Common myeloid progenitor, CD34-positive (primary cell): Measurements from ENCODE around the gene USH2A.

Experiments used
- CTCF ChIA-PET: fragments of 350-600 bp; sonication (Branson Sonifier 250); formaldehyde crosslinking; loops from one replicate; lab custom pipeline; 2021; ENCODE audit warnings: antibody characterized with exemption; lab: Charles Lee
- POLR2A ChIA-PET: fragments of 350-600 bp; sonication (Branson Sonifier 250); formaldehyde crosslinking; loops from one replicate; lab custom pipeline; 2021; ENCODE audit warnings: antibody characterized with exemption; lab: Charles Lee
- DNase-seq, 3 donors: peaks; one replicate each; pipeline versions ENCODE4 v3.0.0 to v3.0.0-alpha.2; 2013
- H3K27ac ChIP-seq, 2 experiments: 1 replicate in 1 of 2; 2 replicates in 1 of 2; pipeline ENCODE4 v1.7.0; 2013; ENCODE audit warnings: inconsistent platforms in 2 of 2, low read length in 2 of 2, mild to moderate bottlenecking in 2 of 2, low read depth in 1 of 2, moderate library complexity in 1 of 2; ENCODE audit not compliant: severe bottlenecking in 2 of 2, insufficient read depth in 1 of 2, poor library complexity in 1 of 2
- H3K27me3 ChIP-seq, 5 experiments: replicated peaks in 2 of 5; 1 replicate in 3 of 5; 2 replicates in 2 of 5; pipeline versions ENCODE4 v1.6.1 to v1.7.0; 2013; ENCODE audit warnings: low read length in 4 of 5, mild to moderate bottlenecking in 2 of 5, moderate library complexity in 2 of 5, inconsistent platforms in 1 of 5; ENCODE audit not compliant: insufficient read depth in 5 of 5, control insufficient read depth in 4 of 5
- H3K36me3 ChIP-seq, 4 experiments: 1 replicate in 2 of 4; 2 replicates in 2 of 4; pipeline versions ENCODE4 v1.6.1 to v1.7.0; 2013; ENCODE audit warnings: low read length in 3 of 4, control low read depth in 1 of 4, mild to moderate bottlenecking in 1 of 4; ENCODE audit not compliant: control insufficient read depth in 4 of 4, insufficient read depth in 4 of 4
- H3K4me1 ChIP-seq, 4 experiments: 1 replicate in 3 of 4; 2 replicates in 1 of 4; pipeline versions ENCODE4 v1.6.1 to v1.7.1; 2013; ENCODE audit warnings: low read length in 3 of 4, mild to moderate bottlenecking in 3 of 4, control low read depth in 1 of 4, inconsistent platforms in 1 of 4, moderate library complexity in 1 of 4; ENCODE audit not compliant: control insufficient read depth in 4 of 4, insufficient read depth in 4 of 4; ENCODE audit errors: control extremely low read depth in 1 of 4
- H3K4me3 ChIP-seq, 7 experiments: 1 replicate in 4 of 7; 2 replicates in 3 of 7; pipeline versions ENCODE4 v1.5.1 to v1.7.0; 2013; ENCODE audit warnings: mild to moderate bottlenecking in 7 of 7, low read length in 6 of 7, moderate library complexity in 6 of 7, inconsistent platforms in 2 of 7, low read depth in 2 of 7, control low read depth in 1 of 7; ENCODE audit not compliant: insufficient read depth in 4 of 7, control insufficient read depth in 1 of 7; ENCODE audit errors: extremely low read depth in 1 of 7
- H3K9me3 ChIP-seq, 5 experiments: 1 replicate in 4 of 5; 2 replicates in 1 of 5; pipeline versions ENCODE4 v1.6.1 to v1.7.1; 2013; ENCODE audit warnings: low read length in 4 of 5, mild to moderate bottlenecking in 2 of 5, inconsistent platforms in 1 of 5, low read depth in 1 of 5, moderate library complexity in 1 of 5; ENCODE audit not compliant: control insufficient read depth in 4 of 5, insufficient read depth in 2 of 5; ENCODE audit errors: control extremely low read depth in 1 of 5
- WGBS: methylation state at CpG from one replicate; pipeline ENCODE4 v1.1.5; 2013; ENCODE audit not compliant: insufficient coverage; 5-methylcytosine and 5-hydroxymethylcytosine counted together

USH2A gene

GRCh38 chr1:215631040-215631439, 792.2 kb downstream of the USH2A start:
- no peak for DNase-seq
- H3K4me1 ChIP-seq, result no peaks in the 10 kb centered on the region
- no peak overlapping the region for H3K27ac ChIP-seq
- H3K36me3 ChIP-seq, result no peaks in the 10 kb centered on the region
- H3K9me3 ChIP-seq, result no peaks in the 10 kb centered on the region
- POLR2A ChIA-PET, result no interaction called here
- no peak overlapping the region for H3K4me3 ChIP-seq
- CTCF ChIA-PET, result interaction anchor here (1.0 kb wide), 1 partner anchor 11 kb away, joined by 3 read pairs; no protein-coding TSS in a partner anchor
- 91% methylated on average over 1 of the region's 1 CpG for WGBS
- peaks cover 0 to 5% (median 0%) of the 10 kb centered on the region in 5 experiments for H3K27me3 ChIP-seq

- peaks cover 0 to 9% (median 2%) of the 10 kb centered on the region in 4 experiments for H3K36me3 ChIP-seq
- H3K27me3 ChIP-seq, result peaks cover 0 to under 1% (median 0%) of the 10 kb centered on the region in 5 experiments
- H3K9me3 ChIP-seq, result no peaks in the 10 kb centered on the region
- no peak for DNase-seq
- ChIA-PET CTCF (no interaction called here), POLR2A (no interaction called here)
- H3K4me1 ChIP-seq, result no peaks in the 10 kb centered on the region
- no peak overlapping the region for H3K27ac ChIP-seq
- H3K4me3 ChIP-seq, result no peak overlapping the region
Measured at GRCh38 chr1:215625949-215626348, 797.3 kb downstream of the USH2A start.

GRCh38 chr1:215623162-215623561, 800.1 kb downstream of the USH2A start:
- ChIA-PET CTCF (no interaction called here), POLR2A (no interaction called here)
- Histone ChIP-seq H3K9me3 (no peaks in the 10 kb centered on the region), H3K4me1 (no peaks in the 10 kb centered on the region), H3K36me3 (peaks cover 11 to 27% (median 14%) of the 10 kb centered on the region in 4 experiments), H3K4me3 (no peak overlapping the region), H3K27me3 (no peaks in the 10 kb centered on the region), H3K27ac (no peak overlapping the region)
- no peak for DNase-seq
- WGBS, result 100% methylated on average over 1 of the region's 4 CpGs

- H3K4me3 ChIP-seq, result no peak overlapping the region
- H3K27ac ChIP-seq, result no peak overlapping the region
- ChIA-PET POLR2A (no interaction called here), CTCF (interaction anchor here (1.2 to 1.4 kb wide), 2 partner anchors 13 to 15 kb away, joined by 3 to 4 read pairs; no protein-coding TSS in a partner anchor)
- no peaks in the 10 kb centered on the region for H3K4me1 ChIP-seq
- WGBS, result no CpG with 5 or more reads among the region's 1 CpG
- no peak for DNase-seq
- no peaks in the 10 kb centered on the region for H3K9me3 ChIP-seq
- H3K27me3 ChIP-seq, result no peaks in the 10 kb centered on the region
- H3K36me3 ChIP-seq, result peaks cover 16 to 40% (median 27%) of the 10 kb centered on the region in 4 experiments
Measured at GRCh38 chr1:215617979-215618378, 805.3 kb downstream of the USH2A start.

- Histone ChIP-seq H3K4me1 (no peaks in the 10 kb centered on the region), H3K4me3 (no peak overlapping the region), H3K9me3 (no peaks in the 10 kb centered on the region), H3K27me3 (no peaks in the 10 kb centered on the region), H3K36me3 (peaks cover 6 to 37% (median 32%) of the 10 kb centered on the region in 4 experiments), H3K27ac (no peak overlapping the region)
- WGBS, result no CpG with 5 or more reads among the region's 3 CpGs
- ChIA-PET POLR2A (no interaction called here), CTCF (no interaction called here)
- no peak for DNase-seq
Measured at GRCh38 chr1:215612391-215612790, 810.9 kb downstream of the USH2A start.

GRCh38 chr1:215608646-215609045, 814.6 kb downstream of the USH2A start:
- Histone ChIP-seq H3K4me3 (no peak overlapping the region), H3K27me3 (no peaks in the 10 kb centered on the region), H3K36me3 (peaks cover 7 to 43% (median 30%) of the 10 kb centered on the region in 4 experiments), H3K9me3 (no peaks in the 10 kb centered on the region), H3K27ac (no peak overlapping the region), H3K4me1 (no peaks in the 10 kb centered on the region)
- POLR2A ChIA-PET, result no interaction called here
- CTCF ChIA-PET, result no interaction called here
- 100% methylated on average over 2 of the region's 4 CpGs for WGBS
- DNase-seq, result no peak

GRCh38 chr1:215607412-215607811, 815.8 kb downstream of the USH2A start:
- POLR2A ChIA-PET, result no interaction called here
- DNase-seq, result no peak
- no peak overlapping the region for H3K27ac ChIP-seq
- CTCF ChIA-PET, result interaction anchor here (0.6 to 1.1 kb wide), 3 partner anchors 10 to 33 kb away, joined by 3 read pairs; no protein-coding TSS in a partner anchor
- H3K27me3 ChIP-seq, result no peaks in the 10 kb centered on the region
- no peaks in the 10 kb centered on the region for H3K9me3 ChIP-seq
- no peaks in the 10 kb centered on the region for H3K4me1 ChIP-seq
- peaks cover 6 to 37% (median 22%) of the 10 kb centered on the region in 4 experiments for H3K36me3 ChIP-seq
- no peak overlapping the region for H3K4me3 ChIP-seq
- no CpG with 5 or more reads among the region's 1 CpG for WGBS
